GM10266 (cell line): Measurements from ENCODE around the gene SYNDIG1.

Experiments
- DNase-seq: peaks from one replicate; pipeline ENCODE4 v3.0.0; 2012; ENCODE audit errors: extremely low spot score
- TF ChIP-seq, protein P1 (sequence below): IDR thresholded peaks from 2 replicates; pipeline ENCODE4 v1.5.1; 2012; ENCODE audit warnings: mild to moderate bottlenecking, low read depth; ENCODE audit not compliant: control insufficient read depth, insufficient read depth; ENCODE audit errors: missing control alignments

The SYNDIG1 gene

DNA sequence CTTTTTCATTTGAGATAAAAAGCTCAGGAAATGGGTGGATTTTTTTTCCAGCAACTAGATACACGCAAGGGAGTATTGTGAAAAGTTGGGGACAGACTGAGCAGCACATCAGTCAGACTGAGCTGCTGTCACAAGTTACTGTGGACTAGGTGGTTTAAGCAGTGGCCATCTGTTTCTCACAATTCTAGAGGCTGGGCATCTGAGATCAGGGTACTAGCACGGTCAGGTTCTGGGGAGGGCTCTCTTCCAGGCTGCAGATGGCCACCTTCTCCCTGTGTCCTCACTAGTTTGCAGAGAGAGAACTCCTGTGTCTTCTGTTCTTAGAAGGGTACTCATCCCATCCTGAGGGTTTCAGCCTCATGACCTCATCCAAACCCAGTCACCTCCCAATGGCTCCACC lies 178.3 kb downstream of the SYNDIG1 start:
- TF ChIP-seq, protein P1, sequence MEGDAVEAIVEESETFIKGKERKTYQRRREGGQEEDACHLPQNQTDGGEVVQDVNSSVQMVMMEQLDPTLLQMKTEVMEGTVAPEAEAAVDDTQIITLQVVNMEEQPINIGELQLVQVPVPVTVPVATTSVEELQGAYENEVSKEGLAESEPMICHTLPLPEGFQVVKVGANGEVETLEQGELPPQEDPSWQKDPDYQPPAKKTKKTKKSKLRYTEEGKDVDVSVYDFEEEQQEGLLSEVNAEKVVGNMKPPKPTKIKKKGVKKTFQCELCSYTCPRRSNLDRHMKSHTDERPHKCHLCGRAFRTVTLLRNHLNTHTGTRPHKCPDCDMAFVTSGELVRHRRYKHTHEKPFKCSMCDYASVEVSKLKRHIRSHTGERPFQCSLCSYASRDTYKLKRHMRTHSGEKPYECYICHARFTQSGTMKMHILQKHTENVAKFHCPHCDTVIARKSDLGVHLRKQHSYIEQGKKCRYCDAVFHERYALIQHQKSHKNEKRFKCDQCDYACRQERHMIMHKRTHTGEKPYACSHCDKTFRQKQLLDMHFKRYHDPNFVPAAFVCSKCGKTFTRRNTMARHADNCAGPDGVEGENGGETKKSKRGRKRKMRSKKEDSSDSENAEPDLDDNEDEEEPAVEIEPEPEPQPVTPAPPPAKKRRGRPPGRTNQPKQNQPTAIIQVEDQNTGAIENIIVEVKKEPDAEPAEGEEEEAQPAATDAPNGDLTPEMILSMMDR = no peak
- DNase-seq = no peak

DNA sequence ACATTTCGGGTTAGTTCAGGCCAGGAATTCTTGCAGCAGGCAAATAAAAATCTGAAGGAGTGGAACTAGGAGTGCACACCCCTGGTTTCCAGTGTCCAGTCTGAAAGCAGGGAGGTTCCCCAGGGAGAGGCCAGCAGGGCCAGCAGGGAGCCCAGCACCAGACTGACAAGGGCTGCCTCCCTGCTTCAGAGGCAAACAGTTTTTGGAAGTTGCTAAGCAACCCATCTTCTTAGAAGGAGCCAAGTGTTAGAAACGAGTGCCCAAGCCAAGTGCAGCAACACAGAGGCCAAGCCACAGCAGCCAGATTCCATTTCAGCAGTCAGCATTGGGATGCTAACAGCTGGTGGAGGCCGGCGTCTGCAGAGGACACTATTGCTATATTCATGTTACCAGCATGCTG lies 179.1 kb downstream of the SYNDIG1 start:
- TF ChIP-seq, protein P1 = no peak
- no peak for DNase-seq

DNA sequence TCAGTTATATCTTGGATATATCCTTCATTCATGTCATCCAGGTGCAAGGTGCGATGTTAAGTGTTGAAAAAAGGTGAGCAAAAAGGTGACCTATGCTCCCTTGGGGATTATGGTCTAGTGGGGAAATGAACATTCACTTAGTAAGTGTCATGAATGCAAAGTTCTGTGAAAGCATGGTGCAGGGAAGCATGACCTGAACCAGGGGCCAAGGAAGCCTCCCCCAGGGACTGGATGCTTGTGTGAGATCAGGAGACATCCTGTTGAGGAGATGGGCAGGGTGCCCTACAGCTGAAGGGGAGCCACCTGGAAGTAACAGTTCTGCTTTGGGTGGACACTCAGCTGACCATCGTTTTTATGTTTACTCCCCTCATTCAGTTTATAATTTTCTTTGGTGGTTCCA lies 179.5 kb downstream of the SYNDIG1 start:
- no peak for DNase-seq

DNA sequence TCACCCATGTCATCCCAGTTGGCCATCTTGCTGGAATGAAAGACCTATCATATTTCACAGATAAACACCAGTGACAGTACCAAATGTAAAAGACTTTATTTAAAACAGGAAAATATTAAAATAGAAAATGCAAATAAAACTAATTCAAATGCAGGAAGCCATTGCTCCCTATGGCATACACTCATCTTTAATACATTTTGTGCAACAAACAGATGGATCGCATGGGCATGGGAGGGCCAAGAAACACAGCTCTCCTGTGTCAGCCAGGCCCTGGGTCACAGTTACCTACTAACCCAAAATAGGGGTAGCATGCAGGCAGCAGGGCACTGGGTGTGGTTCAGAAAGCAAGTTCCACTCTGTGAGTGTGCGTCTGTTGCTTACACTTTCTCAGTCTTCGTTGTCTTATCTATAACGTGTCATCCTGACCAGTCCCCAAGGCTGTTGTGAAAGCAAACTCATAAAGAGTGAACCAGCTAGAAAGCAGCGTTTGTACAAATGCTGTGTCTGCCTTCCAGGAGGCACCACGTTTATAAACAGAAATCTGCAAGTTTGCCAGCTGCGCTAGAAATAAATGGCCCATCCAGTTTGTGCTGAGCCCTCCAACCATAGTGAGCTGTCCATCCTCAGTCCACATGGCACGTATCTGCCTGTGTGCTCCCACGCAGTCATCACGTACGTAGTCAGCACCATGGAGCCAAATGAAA lies 180.5 kb downstream of the SYNDIG1 start:
- DNase-seq = no peak
- TF ChIP-seq, protein P1 = no peak

More for the DNA sequence above, 179.5 kb downstream of the SYNDIG1 start:
- TF ChIP-seq, protein P1 = no peak

DNA sequence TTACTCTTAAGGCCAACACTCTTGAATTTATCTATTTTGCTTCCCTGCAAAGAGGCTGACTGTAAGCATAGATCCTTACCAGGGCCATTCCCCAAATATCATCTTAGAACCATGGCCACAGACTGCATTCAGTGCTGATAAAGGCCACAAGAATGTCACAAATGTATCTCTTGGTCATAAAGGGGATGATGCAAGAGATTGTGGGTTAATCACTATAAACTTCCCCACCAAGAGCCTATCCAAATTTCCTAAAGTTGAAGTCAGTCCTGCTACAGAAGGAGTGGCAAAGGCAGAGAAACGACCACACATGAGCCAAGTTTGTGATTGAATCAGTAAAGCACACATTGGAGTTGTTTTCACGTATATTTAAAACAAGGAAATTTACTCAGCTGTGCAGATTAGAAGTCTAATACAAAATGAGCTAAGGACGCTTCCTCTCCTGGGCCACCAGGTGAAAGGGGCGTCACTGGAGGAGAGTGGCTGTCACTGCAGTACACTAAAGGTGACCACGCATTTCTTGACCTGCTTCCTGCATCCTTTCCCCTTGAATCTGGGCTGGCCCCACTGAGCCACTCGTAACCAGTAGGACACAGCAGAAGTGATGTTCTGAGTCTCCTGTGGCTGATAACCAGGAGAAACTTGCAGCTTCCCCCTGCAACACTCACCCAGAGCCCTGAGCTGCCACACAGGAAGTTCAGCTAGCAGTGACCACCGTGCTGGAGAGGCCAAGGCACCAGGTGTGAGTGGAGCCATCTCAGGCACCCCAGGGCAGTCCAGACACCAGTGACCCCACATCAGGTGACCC lies 181.9 kb downstream of the SYNDIG1 start:
- TF ChIP-seq, protein P1 = no peak
- DNase-seq = no peak

DNA sequence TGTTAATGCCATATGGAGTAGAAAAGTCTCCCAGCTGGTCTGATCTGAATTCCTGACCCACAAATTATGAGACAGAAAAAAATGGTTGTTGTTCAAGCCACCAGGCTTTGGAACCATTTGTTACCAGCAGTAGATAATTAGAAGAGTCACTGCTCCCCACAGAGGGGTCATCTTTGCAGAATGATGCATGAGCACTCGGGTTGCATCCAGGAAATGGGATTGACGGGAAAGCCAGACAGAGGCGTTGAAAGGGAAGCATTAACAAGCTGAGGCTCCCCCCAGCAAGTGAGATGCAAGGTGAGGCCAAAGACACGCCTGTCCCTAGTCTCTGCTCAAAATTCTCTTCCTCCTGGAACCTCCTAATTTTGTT lies 182.5 kb downstream of the SYNDIG1 start:
- TF ChIP-seq, protein P1 = no peak
- DNase-seq = no peak

DNA sequence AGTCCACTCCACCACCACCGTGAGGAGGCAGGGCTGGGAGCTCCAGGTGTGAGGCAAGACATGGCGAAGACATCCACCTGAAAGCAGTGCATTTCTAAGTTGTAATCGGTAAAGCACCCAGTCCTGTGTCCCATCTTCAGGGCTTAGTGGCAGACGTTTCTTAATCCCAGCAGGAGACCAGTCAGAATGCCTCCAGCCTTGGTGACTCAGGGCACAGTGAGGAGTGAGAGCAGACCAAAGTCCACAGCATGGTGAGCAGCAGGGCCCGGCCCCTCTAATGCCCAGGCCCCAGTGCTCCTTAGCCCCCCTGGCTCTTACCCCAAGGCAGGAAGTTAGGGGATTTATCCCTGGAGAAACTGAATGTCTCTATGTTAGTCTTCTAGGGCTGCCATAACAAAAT lies 183.9 kb downstream of the SYNDIG1 start:
- no peak for DNase-seq
- TF ChIP-seq, protein P1 = no peak
